SK-N-SH (cell line): Measurements from ENCODE around the gene P3H2. TPM values are rescaled to one million over a fixed set of nuclear protein-coding genes. Genes with fewer than 3 reads are reported as not detected.

Experiments used
- CTCF ChIA-PET: fragments of 300-600, 350-600 bp; formaldehyde crosslinking; extraction: SDS; loops from one replicate; lab custom pipeline; 2021; lab: Yijun Ruan, JAX
- POLR2A ChIA-PET: fragments of 350-600 bp; sonication (Branson Sonifier 250); formaldehyde crosslinking; extraction: SDS; loops from one replicate; lab custom pipeline; 2020; ENCODE audit warnings: antibody characterized with exemption, inconsistent platforms; lab: Yijun Ruan, JAX
- DNase-seq: peaks from one replicate; pipeline ENCODE4 v3.0.0; 2012
- H2AFZ ChIP-seq: fragments of 200-600 bp; sonication (generic); 2 replicates; pipeline ENCODE4 v1.8.1; 2016; ENCODE audit warnings: antibody characterized with exemption, mild to moderate bottlenecking, low read depth
- H3F3A ChIP-seq: fragments of 200-600 bp; sonication (generic); replicated peaks from 2 replicates; pipeline ENCODE3; 2016; ENCODE audit warnings: antibody characterized with exemption, mild to moderate bottlenecking; ENCODE audit not compliant: insufficient read depth
- H3K27ac ChIP-seq, 2 experiments: fragments of 200-500 bp in 1 of 2; fragments of 200-600 bp in 1 of 2; sonication (Bioruptor generic) in 1 of 2; sonication (generic), shearing (Covaris generic) in 1 of 2; 2 replicates each; pipeline versions ENCODE4 v1.5.1 to v1.6.1; 2014 to 2016; ENCODE audit warnings: low read depth in 2 of 2, inconsistent platforms in 1 of 2, low read length in 1 of 2, mild to moderate bottlenecking in 1 of 2, mixed read lengths in 1 of 2
- H3K27me3 ChIP-seq: fragments of 200-600 bp; sonication (generic), shearing (Covaris generic); 2 replicates; pipeline ENCODE4 v1.6.1; 2016; ENCODE audit warnings: mixed run types; ENCODE audit not compliant: insufficient read depth
- H3K36me3 ChIP-seq, 2 experiments: fragments of 200-500 bp in 1 of 2; fragments of 200-600 bp in 1 of 2; sonication (Bioruptor generic) in 1 of 2; sonication (generic) in 1 of 2; replicated peaks in 1 of 2; 2 replicates each; pipeline versions ENCODE3 to v1.5.1; 2014 to 2016; ENCODE audit warnings: low read length in 1 of 2, mild to moderate bottlenecking in 1 of 2; ENCODE audit not compliant: insufficient read depth in 2 of 2, control insufficient read depth in 1 of 2
- H3K4me1 ChIP-seq, 2 experiments: fragments of 200-500 bp in 1 of 2; fragments of 200-600 bp in 1 of 2; sonication (Bioruptor generic) in 1 of 2; sonication (generic), shearing (Covaris generic) in 1 of 2; 2 replicates each; pipeline versions ENCODE4 v1.5.1 to v1.6.1; 2014 to 2016; ENCODE audit warnings: low read depth in 1 of 2, low read length in 1 of 2, mixed run types in 1 of 2; ENCODE audit not compliant: insufficient read depth in 2 of 2, control insufficient read depth in 1 of 2
- H3K4me2 ChIP-seq: fragments of 200-600 bp; sonication (generic), shearing (Covaris generic); 2 replicates; pipeline ENCODE4 v1.6.1; 2017; ENCODE audit warnings: mixed run types
- H3K4me3 ChIP-seq, 2 experiments: fragments of 200-500 bp in 1 of 2; fragments of 200-600 bp in 1 of 2; sonication (Bioruptor generic) in 1 of 2; sonication (generic), shearing (Covaris generic) in 1 of 2; 2 replicates each; pipeline versions ENCODE4 v1.5.1 to v1.8.1; 2014 to 2016; ENCODE audit warnings: low read depth in 2 of 2, inconsistent platforms in 1 of 2, low read length in 1 of 2, mild to moderate bottlenecking in 1 of 2, mixed read lengths in 1 of 2, moderate library complexity in 1 of 2
- H3K79me2 ChIP-seq: fragments of 200-600 bp; sonication (generic); 2 replicates; pipeline ENCODE4 v1.8.1; 2017; ENCODE audit warnings: mild to moderate bottlenecking; ENCODE audit not compliant: insufficient read depth
- H3K9ac ChIP-seq: fragments of 200-600 bp; sonication (generic); 2 replicates; pipeline ENCODE4 v1.6.1; 2017; ENCODE audit warnings: mixed run types
- H3K9me2 ChIP-seq: fragments of 200-600 bp; sonication (generic); 2 replicates; pipeline ENCODE4 v1.6.1; 2017; ENCODE audit warnings: mixed run types
- H3K9me3 ChIP-seq: fragments of 200-600 bp; sonication (generic); 2 replicates; pipeline ENCODE4 v1.6.1; 2017; ENCODE audit warnings: mixed run types, mild to moderate bottlenecking, moderate library complexity
- H4K20me1 ChIP-seq: fragments of 200-600 bp; sonication (generic); 2 replicates; pipeline ENCODE4 v1.6.1; 2017; ENCODE audit warnings: mild to moderate bottlenecking, mixed run types; ENCODE audit not compliant: insufficient read depth
- CHD2 ChIP-seq: fragments of 150-350 bp; IDR thresholded peaks from 2 replicates; pipeline ENCODE4 v1.6.1; 2018; ENCODE audit warnings: low read length; ENCODE audit not compliant: partially characterized antibody
- EZH2phosphoT487 ChIP-seq: fragments of 200-600 bp; sonication (generic); IDR thresholded peaks from 2 replicates; pipeline ENCODE4 v1.6.1; 2017; ENCODE audit warnings: low read depth, mixed run types, mild to moderate bottlenecking, antibody characterized with exemption, moderate library complexity, borderline replicate concordance
- FOSL2 ChIP-seq: IDR thresholded peaks from 2 replicates; pipeline ENCODE4 v1.4.0; 2012; ENCODE audit warnings: low read depth, mild to moderate bottlenecking, moderate library complexity, borderline replicate concordance
- MEF2A ChIP-seq: IDR thresholded peaks from 2 replicates; pipeline ENCODE4 v1.4.0; 2012; ENCODE audit warnings: low read depth, borderline replicate concordance
- NRF1 ChIP-seq: IDR thresholded peaks from 2 replicates; pipeline ENCODE4 v1.6.1; 2012; ENCODE audit warnings: low read depth, mild to moderate bottlenecking, low read length
- RAD21 ChIP-seq: IDR thresholded peaks from 2 replicates; pipeline ENCODE4 v1.6.1; 2012; ENCODE audit warnings: mild to moderate bottlenecking, low read length
- RXRA ChIP-seq: IDR thresholded peaks from 2 replicates; pipeline ENCODE4 v1.4.0; 2012; ENCODE audit warnings: low read depth, mild to moderate bottlenecking, borderline replicate concordance
- WGBS: methylation state at CpG from one replicate; pipeline ENCODE4 v1.1.6; 2017; ENCODE audit warnings: low lambda C conversion rate; 5-methylcytosine and 5-hydroxymethylcytosine counted together
- polyA plus RNA-seq, 3 experiments: library from polyadenylated mRNA; depleted of rRNA; stranded (reverse); fragments of >200 nt; gene quantifications; 2 replicates each; pipeline ENCODE4 v1.2.3, GENCODE V29; 2012
- TF ChIP-seq, protein P1 (sequence below): fragments of 150-350 bp; IDR thresholded peaks from 2 replicates; pipeline ENCODE4 v1.6.1; 2016; ENCODE audit warnings: mild to moderate bottlenecking, low read depth, low read length
- TF ChIP-seq, protein P2 (sequence below): IDR thresholded peaks from 2 replicates; pipeline ENCODE4 v1.4.0; 2012; ENCODE audit warnings: low read depth, borderline replicate concordance
- TF ChIP-seq, protein P3 (sequence below): IDR thresholded peaks from 2 replicates; pipeline ENCODE4 v1.4.0; 2012; ENCODE audit warnings: low read depth, borderline replicate concordance

Gene P3H2
- polyA plus RNA-seq, 1 of the 3 experiments (the other 2 are of a cell fraction): 2.8 TPM

DNA sequence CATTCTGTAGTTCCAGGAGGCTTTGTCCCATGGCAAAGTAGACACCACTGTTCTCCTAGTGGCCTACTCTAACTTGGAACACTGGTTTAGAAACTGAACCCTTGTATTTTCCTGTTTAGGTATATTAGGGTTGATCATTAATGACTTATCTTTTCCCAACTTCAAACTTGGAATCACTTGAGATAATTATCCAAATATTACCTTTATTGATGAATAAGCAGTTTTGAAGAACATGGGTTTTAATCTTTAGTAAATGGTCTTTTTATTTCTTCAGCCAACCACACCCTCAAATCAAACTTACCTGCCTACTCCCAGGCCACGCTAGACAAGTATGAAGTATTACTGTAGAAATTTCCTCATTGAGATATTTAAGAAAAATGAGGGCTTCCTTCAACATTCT, 6.5 kb upstream of the P3H2 start (continued):
- TF ChIP-seq, protein P1, sequence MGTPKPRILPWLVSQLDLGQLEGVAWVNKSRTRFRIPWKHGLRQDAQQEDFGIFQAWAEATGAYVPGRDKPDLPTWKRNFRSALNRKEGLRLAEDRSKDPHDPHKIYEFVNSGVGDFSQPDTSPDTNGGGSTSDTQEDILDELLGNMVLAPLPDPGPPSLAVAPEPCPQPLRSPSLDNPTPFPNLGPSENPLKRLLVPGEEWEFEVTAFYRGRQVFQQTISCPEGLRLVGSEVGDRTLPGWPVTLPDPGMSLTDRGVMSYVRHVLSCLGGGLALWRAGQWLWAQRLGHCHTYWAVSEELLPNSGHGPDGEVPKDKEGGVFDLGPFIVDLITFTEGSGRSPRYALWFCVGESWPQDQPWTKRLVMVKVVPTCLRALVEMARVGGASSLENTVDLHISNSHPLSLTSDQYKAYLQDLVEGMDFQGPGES: no peak

DNA sequence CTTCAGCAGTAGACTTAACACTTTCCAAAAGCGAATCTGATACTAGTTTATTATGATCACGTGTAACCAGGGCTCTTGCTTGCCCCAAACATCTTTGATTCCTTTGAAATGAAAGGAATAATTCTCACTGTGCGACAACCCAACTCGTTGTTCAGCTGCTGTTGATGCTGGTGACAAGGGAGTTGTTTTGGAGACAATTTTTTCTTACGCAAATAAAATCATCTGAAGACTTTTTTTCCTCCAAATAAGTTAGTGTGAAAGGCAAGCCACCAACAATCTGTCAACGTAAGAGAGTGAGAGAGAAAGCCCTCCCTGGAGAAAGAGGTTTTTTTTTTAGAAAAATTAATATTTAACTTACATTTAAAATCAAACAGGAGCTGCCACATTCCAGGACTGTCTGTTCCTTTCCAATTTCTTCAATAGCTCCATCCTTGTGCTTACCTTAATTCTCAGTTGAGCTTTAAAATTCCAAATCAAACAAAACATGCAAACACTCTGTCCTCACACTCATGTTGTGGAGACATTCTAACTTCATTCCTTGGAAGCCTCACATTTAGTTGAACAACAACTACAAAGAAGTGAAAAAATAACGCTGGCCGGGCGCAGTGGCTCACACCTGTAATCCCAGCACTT, 4.9 kb upstream of the P3H2 start:
- Histone ChIP-seq H3K9me3 (no peaks in the 10 kb centered on the region), H4K20me1 (no peaks in the 10 kb centered on the region), H3F3A (no peaks in the 10 kb centered on the region), H3K4me2 (no peak overlapping the region), H3K4me1 (0 out of 4 replicates have a peak, but pooled peaks cover 0 to 4% of the 10 kb centered on the region in 2 experiments), H2AFZ (no peak overlapping the region), H3K27me3 (peaks cover 8% of the 10 kb centered on the region; the same call in 1 of the 2 replicates), H3K4me3 (no peak overlapping the region), H3K79me2 (no peaks in the 10 kb centered on the region), H3K36me3 (no peaks in the 10 kb centered on the region), H3K9me2 (no peaks in the 10 kb centered on the region), H3K9ac (no peak overlapping the region), H3K27ac (no peak overlapping the region)
- WGBS: 41% methylated on average over 9 of the region's 9 CpGs
- ChIA-PET CTCF (no interaction called here), POLR2A (no interaction called here)
- TF ChIP-seq, protein P2, sequence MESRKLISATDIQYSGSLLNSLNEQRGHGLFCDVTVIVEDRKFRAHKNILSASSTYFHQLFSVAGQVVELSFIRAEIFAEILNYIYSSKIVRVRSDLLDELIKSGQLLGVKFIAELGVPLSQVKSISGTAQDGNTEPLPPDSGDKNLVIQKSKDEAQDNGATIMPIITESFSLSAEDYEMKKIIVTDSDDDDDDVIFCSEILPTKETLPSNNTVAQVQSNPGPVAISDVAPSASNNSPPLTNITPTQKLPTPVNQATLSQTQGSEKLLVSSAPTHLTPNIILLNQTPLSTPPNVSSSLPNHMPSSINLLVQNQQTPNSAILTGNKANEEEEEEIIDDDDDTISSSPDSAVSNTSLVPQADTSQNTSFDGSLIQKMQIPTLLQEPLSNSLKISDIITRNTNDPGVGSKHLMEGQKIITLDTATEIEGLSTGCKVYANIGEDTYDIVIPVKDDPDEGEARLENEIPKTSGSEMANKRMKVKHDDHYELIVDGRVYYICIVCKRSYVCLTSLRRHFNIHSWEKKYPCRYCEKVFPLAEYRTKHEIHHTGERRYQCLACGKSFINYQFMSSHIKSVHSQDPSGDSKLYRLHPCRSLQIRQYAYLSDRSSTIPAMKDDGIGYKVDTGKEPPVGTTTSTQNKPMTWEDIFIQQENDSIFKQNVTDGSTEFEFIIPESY: no peak
- TF ChIP-seq NRF1: no peak
- no peak for TF ChIP-seq RXRA
- no peak for TF ChIP-seq RAD21
- TF ChIP-seq EZH2phosphoT487: no peak
- TF ChIP-seq CHD2: no peak
- no peak for TF ChIP-seq FOSL2
- no peak for DNase-seq

DNA sequence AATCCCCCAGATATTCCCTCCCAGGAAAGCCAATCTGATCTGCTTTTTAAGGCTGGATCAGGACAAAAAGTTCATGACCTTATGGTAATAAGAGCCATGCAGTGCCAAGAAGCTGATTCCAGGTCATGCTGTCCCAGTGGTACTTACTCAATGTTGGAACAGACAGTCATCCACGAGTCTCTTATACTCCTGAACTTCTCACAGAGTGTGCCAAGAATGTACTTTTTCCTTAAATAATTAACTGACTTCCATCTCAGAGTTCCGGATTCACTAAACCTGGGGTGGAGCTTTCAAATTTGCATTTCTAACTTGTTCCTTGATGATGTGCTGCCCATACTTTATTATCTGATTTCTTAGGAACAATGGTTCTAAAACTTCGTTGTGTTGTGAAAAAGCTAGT, 3.4 kb upstream of the P3H2 start:
- no peaks in the 10 kb centered on the region for H3K9me3 ChIP-seq
- POLR2A ChIA-PET: no interaction called here
- H3F3A ChIP-seq: no peaks in the 10 kb centered on the region
- no peaks in the 10 kb centered on the region for H3K9me2 ChIP-seq
- no peak for TF ChIP-seq MEF2A
- TF ChIP-seq, protein P3, sequence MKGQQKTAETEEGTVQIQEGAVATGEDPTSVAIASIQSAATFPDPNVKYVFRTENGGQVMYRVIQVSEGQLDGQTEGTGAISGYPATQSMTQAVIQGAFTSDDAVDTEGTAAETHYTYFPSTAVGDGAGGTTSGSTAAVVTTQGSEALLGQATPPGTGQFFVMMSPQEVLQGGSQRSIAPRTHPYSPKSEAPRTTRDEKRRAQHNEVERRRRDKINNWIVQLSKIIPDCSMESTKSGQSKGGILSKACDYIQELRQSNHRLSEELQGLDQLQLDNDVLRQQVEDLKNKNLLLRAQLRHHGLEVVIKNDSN: no peak
- 24% methylated on average over 3 of the region's 3 CpGs for WGBS
- no peak overlapping the region for H2AFZ ChIP-seq
- H3K27ac ChIP-seq: no peak overlapping the region
- DNase-seq: no peak
- CTCF ChIA-PET: no interaction called here
- H3K4me3 ChIP-seq: no peak overlapping the region
- no peak overlapping the region for H3K9ac ChIP-seq
- no peak overlapping the region for H3K4me2 ChIP-seq
- no peaks in the 10 kb centered on the region for H3K79me2 ChIP-seq
- H4K20me1 ChIP-seq: no peaks in the 10 kb centered on the region
- peaks cover 15% of the 10 kb centered on the region; the same call in 1 of the 2 replicates for H3K27me3 ChIP-seq
- H3K4me1 ChIP-seq: 0 out of 4 replicates have a peak, but pooled peaks cover 0 to 4% of the 10 kb centered on the region in 2 experiments
- no peaks in the 10 kb centered on the region for H3K36me3 ChIP-seq
